Measurements from ENCODE around the gene PRKCZ.
"Not testable (repeated sequence)": the region's sequence is repeated elsewhere in the genome, so short reads cannot be mapped to it uniquely, and the experiment has no call there.

PRKCZ gene

GRCh38 chr1:2090216-2090890, 40.1 kb downstream of the PRKCZ start:
- DNase-seq = no peak

- peak; percentile 54 for DNase-seq
These were observed 41.7 kb downstream of the PRKCZ start for GRCh38 chr1:2091611-2092604.

- no peak for DNase-seq
These were observed 42.8 kb downstream of the PRKCZ start for GRCh38 chr1:2093055-2093454.

DNA sequence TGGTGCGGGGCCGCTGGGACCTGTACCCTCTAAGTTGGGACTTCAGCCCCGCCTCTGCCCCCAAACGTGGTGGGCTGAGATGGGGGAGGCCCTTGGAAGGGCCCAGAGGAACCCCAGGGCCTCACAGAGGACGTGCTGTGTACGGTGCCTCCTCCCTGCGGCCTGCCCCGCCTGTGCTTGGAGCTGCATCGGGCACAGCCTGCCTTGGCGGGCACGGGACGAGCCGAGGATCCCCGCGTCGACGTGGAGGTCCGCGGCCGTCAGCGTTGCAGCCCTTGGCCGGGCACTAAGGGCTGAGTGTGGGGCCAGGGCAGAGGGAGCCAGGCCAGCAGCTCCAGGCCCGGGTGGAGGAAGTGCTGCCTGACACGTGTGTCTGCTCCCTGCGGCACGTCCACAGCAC, 43.4 kb downstream of the PRKCZ start:
- no peak for DNase-seq

GRCh38 chr1:2094269-2095158, 44.3 kb downstream of the PRKCZ start:
- not testable (repeated sequence) for DNase-seq

DNA sequence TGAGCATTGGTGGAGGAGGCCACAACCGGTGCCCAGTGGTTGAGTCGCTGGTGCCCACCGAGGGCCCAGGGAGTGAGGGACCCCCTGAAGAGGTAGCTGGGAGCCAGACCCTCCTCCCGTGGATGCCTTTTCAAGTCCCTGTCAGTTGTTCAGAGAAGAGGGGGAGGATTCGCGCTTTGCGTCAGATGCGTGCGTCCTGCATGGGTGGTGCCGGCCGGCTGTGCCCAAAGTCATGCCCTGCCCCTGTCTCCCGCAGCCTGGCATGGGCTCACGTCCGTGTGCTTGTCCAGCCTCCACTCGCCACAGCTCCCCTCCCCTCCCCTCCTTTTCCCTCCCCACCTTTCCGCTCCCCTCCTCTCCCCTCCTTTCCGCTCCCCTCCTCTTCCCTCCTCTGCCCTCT, 45.2 kb downstream of the PRKCZ start:
- DNase-seq = no peak

DNA sequence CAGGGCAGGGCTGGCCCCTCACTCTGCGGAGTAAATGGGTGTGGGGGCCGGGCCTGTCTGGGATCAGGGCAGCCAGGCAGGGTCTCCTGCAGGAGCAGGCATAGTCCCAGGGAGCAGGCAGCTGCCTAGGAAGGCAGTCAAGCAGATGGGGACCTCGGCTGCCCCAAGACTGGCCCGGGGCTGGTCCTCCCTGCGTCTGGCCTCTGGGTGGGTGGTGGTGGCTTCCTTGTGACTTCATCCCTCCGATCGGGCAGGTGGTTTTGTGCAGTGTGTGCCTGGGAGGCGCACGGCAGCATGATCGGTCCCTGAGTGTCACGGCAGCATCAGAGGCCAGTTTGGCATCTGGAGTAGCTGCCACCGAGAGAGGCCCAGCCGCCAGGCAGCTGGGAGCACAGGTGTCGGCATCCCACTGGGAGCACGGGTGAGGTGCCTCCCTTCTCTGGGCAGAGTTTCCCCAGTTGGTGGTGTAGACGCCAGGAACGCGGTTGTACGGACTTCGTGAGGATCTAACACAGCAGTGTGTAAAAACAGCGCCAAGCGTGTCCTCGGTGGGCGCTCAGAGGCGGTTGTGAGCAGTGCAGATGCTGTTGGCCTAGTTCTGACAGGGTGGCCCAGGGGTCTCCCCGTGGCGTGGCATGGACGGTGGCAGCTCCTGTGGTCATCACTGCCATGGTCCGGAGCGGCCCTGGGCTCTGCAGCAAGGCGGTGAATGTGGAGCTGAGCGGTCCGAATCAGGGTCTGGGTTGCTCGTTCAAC, 45.9 kb downstream of the PRKCZ start:
- DNase-seq = no peak

GRCh38 chr1:2097386-2098300, 47.4 kb downstream of the PRKCZ start:
- no peak for DNase-seq

- DNase-seq = no peak
These were observed 48.1 kb downstream of the PRKCZ start for GRCh38 chr1:2098301-2098698.

DNA sequence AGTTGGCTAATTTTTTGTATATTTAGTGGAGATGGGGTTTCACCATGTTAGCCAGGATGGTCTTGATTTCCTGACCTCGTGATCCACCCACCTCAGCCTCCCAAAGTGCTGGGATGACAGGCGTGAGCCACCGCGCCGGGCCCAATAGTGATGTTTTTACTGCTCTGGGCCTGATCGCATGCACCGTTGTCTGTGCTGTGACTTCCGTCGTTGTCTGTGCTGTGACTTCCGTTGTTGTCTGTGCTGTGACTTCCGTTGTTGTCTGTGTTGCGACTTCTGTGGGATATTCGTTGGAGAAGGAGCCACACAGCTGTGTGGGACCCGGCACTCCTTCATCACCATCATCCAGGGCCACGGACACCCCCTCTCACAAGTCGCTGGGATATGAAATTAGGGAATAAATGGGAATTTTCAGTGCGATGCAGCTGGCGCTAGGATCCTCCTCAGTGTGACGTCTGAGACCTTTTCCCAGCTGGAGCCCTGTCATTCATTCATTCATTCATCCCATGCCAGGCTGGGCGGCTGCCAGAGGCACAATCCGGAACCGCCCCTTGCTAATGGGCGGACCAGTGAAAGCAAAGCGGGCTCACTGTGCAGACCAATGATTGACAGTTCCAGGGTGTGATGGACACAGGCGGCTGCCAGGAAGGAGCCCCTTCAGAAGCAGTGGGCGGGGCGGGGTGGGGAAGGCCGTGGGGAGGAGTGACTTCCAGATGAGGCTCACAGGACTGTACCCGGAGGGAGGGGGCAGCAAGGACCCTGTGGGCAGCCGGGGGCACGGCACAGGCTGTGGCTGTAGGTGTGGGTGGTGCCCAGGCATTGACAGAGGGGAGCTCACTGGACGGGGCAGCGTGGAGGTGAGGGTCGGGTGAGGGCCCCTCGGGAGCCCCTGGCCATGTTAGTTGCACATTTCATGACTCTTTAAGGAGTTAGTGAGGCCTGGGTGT, 48.9 kb downstream of the PRKCZ start:
- DNase-seq = no peak

DNA sequence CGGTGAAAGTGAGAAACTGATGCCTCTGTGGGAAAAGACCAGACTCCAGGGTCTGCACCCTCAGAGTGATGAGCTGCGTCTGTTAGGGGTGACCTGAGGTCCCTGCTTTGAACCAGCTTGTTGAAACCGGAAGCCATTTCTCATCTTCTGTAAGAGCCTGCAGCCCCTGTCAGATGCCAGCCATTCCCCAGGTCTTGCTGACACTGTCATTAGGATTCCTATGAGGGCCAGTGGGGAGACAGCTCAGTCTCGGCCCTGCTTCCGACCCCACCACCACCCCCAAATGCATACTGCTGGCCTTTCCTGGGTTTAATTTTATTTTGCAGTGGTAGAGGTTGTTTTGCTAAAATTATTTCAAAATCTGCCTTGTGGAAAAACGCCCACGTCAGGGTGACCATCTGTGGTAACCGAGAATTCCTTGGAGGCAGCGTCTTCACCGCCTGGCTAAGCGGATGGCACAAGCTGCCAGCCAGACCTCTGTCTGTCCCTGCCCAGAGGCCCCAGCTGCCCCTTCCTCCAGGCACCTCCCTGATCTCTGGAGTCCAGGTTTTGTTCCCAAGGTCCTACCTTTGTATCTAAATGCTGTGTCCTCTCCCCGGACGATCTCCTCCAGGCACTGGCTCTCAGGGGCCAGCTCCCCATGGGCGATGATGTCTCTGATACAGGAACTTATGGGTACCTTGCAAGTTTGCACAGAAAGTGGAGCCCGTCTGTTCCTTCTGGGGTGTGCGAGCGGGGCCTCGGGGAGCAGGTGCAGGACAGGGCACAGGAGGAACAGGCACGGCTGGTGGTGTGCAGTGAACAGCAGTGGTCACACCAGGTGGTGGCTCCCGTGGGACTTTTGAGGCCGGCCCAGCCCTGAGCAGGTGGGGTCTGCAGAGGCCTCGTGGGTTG, 49.9 kb downstream of the PRKCZ start:
- no peak for DNase-seq

DNA sequence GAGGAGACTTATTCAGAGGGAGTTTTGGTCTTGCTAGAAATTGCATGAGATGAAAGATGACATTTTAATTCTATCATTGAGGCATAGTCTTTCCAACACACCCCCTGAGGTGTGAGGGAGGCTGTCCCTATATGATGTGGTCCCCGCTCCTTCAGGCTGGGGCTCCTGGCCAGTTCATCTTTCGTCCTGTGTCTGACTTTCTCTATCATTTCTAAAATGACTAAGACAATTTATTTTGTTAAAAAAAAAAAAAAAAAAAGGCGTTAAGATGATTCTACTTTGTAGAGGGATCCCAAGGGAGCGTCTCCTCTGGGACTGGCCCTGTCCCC, 50.5 kb downstream of the PRKCZ start:
- DNase-seq = no peak

DNA sequence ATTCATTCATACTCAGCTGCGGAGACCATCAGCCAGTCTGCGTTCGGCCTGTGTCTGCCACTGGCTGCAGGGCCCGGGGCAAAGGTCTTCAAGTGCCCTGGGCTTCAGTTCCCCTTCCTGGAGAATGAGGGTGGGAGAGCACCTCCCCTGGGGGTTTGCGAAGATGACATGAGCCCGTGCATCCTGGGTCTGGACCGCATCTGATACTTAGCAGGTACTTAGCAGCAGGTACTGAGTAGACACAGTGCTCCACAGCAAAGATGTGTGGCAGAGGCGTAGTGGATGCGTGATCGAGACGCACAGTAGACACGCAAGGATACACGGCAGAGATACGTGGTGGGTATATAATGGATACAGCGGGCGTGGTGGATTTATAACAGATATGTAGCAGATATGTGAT, 51.3 kb downstream of the PRKCZ start:
- no peak for DNase-seq

DNA sequence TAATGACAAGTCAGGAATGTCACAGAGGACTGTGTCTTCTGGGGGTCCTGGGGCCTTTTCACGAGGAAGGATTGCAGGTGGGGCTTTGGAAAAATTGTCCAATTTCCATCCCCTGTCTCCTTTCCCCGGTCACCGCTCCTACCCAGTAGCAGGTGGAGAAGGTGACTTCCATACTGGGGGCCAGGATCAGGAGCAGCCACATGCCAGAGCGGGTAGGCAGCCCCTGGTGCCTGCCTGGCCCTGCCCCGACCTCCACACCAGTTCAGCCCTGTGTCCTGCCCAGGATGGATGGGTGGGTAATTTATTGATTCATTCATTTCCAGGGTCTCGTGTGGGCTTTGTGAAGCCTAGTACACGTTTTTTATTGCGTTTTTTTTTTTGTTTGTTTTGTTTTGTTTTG, 51.7 kb downstream of the PRKCZ start:
- DNase-seq = no peak

DNA sequence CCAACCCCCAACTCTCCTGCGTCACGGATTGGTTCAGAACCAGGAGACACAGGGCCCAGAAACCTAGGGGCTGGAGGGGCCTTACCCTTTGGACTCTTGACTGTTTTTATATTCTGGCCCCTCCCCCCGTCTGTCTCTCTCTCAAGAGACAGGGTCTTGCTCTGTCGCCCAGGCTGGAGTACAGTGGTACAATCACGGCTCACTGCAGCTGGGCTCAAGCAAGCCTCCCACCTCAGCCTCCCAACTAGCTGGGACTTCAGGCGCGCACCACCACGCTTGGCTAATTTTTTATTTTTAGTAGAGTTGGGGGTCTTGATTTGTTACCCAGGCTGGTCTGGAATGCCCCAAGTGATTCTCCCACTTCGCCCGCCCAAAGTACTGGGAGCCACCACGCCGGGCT, 52.5 kb downstream of the PRKCZ start:
- no peak for DNase-seq

- no peak for DNase-seq
These were observed 53.2 kb downstream of the PRKCZ start for GRCh38 chr1:2103266-2103900.

GRCh38 chr1:2103901-2104590, 53.8 kb downstream of the PRKCZ start:
- no peak for DNase-seq
